Esophagus muscularis mucosa (tissue), 4 donors: ENCODE measurements around the gene ALDH1L2. TPM values are rescaled to one million over a fixed set of nuclear protein-coding genes. Genes with fewer than 3 reads are reported as not detected.

Experiments used
- DNase-seq: peaks from one replicate; pipeline ENCODE4 v3.0.0-alpha.2; 2017; ENCODE audit errors: extremely low spot score
- H3K27ac ChIP-seq, 4 donors: fragments of 200-600 bp; sonication (generic); replicated peaks in 1 of 4; 1 replicate in 3 of 4; 2 replicates in 1 of 4; pipeline ENCODE4 v1.5.1; 2016 to 2019; ENCODE audit warnings: mild to moderate bottlenecking in 1 of 4
- H3K27me3 ChIP-seq, 4 donors: fragments of 200-600 bp; sonication (generic); one replicate each; pipeline versions ENCODE4 v1.5.1 to v1.6.0; 2016 to 2019
- H3K36me3 ChIP-seq, 4 donors: fragments of 200-600 bp; sonication (generic); one replicate each; pipeline ENCODE4 v1.5.1; 2016 to 2019
- H3K4me1 ChIP-seq, 4 donors: fragments of 200-600 bp; sonication (generic); one replicate each; pipeline ENCODE4 v1.5.1; 2016 to 2019
- H3K4me3 ChIP-seq, 4 donors: fragments of 200-600 bp; sonication (generic); 1 replicate in 2 of 4; 2 replicates in 2 of 4; pipeline ENCODE4 v1.5.1; 2016 to 2019; ENCODE audit warnings: mild to moderate bottlenecking in 4 of 4, moderate library complexity in 1 of 4
- H3K9me3 ChIP-seq, 4 donors: fragments of 200-600 bp; sonication (generic); 1 replicate in 3 of 4; 2 replicates in 1 of 4; pipeline ENCODE4 v1.5.1; 2016 to 2019
- EP300 ChIP-seq: sonication (generic); formaldehyde crosslinking; IDR thresholded peaks from one replicate; pipeline ENCODE4 v1.6.1; 2017; ENCODE audit warnings: antibody characterized with exemption
- POLR2A ChIP-seq: fragments of 450-650 bp; IDR thresholded peaks from one replicate; pipeline ENCODE4 v1.6.1; 2017; ENCODE audit warnings: antibody characterized with exemption, moderate library complexity, mild to moderate bottlenecking, low read depth
- POLR2AphosphoS5 ChIP-seq, 2 donors: sonication (generic); formaldehyde crosslinking; IDR thresholded peaks; one replicate each; pipeline ENCODE4 v1.6.1; 2017; ENCODE audit warnings: antibody characterized with exemption in 2 of 2
- WGBS: methylation state at CpG from one replicate; pipeline ENCODE4 v1.1.5; 2018; 5-methylcytosine and 5-hydroxymethylcytosine counted together
- intact Hi-C: fragments of 100-400 bp; cut with DNase I; formaldehyde crosslinking; loops from one replicate; pipeline ENCODE4 v1.15.1; 2023
- total RNA-seq, 4 donors: library from RNA; depleted of rRNA; stranded (reverse); fragments of >200 nt; gene quantifications; one replicate each; pipeline versions ENCODE4 v1.1.0 to v1.2.1, GENCODE V29; 2016
- TF ChIP-seq, protein P1 (sequence below), 3 experiments: fragments of 200-600 bp in 2 of 3; fragments of 450-650 bp in 1 of 3; sonication (generic) in 2 of 3; IDR thresholded peaks; one replicate each; pipeline ENCODE4 v1.5.1; 2017 to 2019; ENCODE audit warnings: antibody characterized with exemption in 3 of 3, mild to moderate bottlenecking in 2 of 3, moderate library complexity in 1 of 3

ALDH1L2 gene
- total RNA-seq, 4 donors from 2014 or later: 2.3 to 10.4 (median 5.2) TPM

GRCh38 chr12:105104762-105105161 lies 20.5 kb upstream of the ALDH1L2 start:
- no peak overlapping the region for H3K27ac ChIP-seq
- no peaks in the 10 kb centered on the region for H3K36me3 ChIP-seq
- no peak for DNase-seq
- TF ChIP-seq POLR2A (no peak), POLR2AphosphoS5 (IDR thresholded peaks at IDR 0.05) (no peak), EP300 (no peak)
- TF ChIP-seq, protein P1, sequence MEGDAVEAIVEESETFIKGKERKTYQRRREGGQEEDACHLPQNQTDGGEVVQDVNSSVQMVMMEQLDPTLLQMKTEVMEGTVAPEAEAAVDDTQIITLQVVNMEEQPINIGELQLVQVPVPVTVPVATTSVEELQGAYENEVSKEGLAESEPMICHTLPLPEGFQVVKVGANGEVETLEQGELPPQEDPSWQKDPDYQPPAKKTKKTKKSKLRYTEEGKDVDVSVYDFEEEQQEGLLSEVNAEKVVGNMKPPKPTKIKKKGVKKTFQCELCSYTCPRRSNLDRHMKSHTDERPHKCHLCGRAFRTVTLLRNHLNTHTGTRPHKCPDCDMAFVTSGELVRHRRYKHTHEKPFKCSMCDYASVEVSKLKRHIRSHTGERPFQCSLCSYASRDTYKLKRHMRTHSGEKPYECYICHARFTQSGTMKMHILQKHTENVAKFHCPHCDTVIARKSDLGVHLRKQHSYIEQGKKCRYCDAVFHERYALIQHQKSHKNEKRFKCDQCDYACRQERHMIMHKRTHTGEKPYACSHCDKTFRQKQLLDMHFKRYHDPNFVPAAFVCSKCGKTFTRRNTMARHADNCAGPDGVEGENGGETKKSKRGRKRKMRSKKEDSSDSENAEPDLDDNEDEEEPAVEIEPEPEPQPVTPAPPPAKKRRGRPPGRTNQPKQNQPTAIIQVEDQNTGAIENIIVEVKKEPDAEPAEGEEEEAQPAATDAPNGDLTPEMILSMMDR (IDR thresholded peaks at IDR 0.05): no peak
- H3K4me1 ChIP-seq: peaks cover 1 to 18% (median 18%) of the 10 kb centered on the region in 4 donors
- WGBS: 91% methylated on average over 1 of the region's 1 CpG
- H3K9me3 ChIP-seq: no peaks in the 10 kb centered on the region
- intact Hi-C loops: no loop called here
- H3K4me3 ChIP-seq: no peak overlapping the region
- H3K27me3 ChIP-seq: no peaks in the 10 kb centered on the region

GRCh38 chr12:105102673-105103072 lies 18.4 kb upstream of the ALDH1L2 start:
- Histone ChIP-seq H3K4me3 (no peak overlapping the region), H3K4me1 (peaks cover 0 to 5% (median 4%) of the 10 kb centered on the region in 4 donors), H3K9me3 (no peaks in the 10 kb centered on the region), H3K27ac (no peak overlapping the region), H3K27me3 (no peaks in the 10 kb centered on the region), H3K36me3 (no peaks in the 10 kb centered on the region)
- intact Hi-C loops: no loop called here
- TF ChIP-seq, protein P1 (IDR thresholded peaks at IDR 0.05): no peak
- TF ChIP-seq POLR2A: no peak
- TF ChIP-seq EP300: no peak
- no peak for TF ChIP-seq POLR2AphosphoS5 (IDR thresholded peaks at IDR 0.05)
- DNase-seq: no peak

DNA sequence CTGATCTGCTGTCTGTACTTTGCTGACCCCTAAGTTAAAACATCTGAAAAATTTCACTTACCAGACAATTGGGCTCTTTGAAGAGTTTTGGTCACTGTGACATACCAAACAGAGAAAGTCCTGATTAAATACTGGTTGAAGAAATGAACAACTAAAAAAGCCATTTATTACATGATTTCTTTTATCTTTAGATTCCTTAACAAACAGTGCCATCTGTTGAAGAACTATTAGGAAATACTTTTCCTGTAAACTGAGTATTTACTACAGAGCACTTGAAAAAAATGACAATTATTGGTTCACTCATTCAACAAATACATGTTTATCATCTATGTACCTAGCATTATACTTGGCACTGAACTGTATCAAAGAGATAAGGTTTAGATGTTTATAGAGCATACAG lies 16.7 kb upstream of the ALDH1L2 start:
- H3K4me3 ChIP-seq: no peak overlapping the region
- no peaks in the 10 kb centered on the region for H3K36me3 ChIP-seq
- H3K4me1 ChIP-seq: no peaks in the 10 kb centered on the region
- H3K27ac ChIP-seq: no peak overlapping the region
- no peak for DNase-seq
- intact Hi-C loops: no loop called here
- no peaks in the 10 kb centered on the region for H3K9me3 ChIP-seq
- H3K27me3 ChIP-seq: no peaks in the 10 kb centered on the region
- TF ChIP-seq, protein P1 (IDR thresholded peaks at IDR 0.05): no peak
- no peak for TF ChIP-seq POLR2A
- TF ChIP-seq POLR2AphosphoS5 (IDR thresholded peaks at IDR 0.05): no peak
- no peak for TF ChIP-seq EP300

- 92% methylated on average over 7 of the region's 7 CpGs for WGBS
- Histone ChIP-seq H3K4me1 (no peaks in the 10 kb centered on the region), H3K27me3 (no peaks in the 10 kb centered on the region), H3K36me3 (no peaks in the 10 kb centered on the region), H3K27ac (no peak overlapping the region), H3K4me3 (no peak overlapping the region), H3K9me3 (peaks cover 0 to 3% (median 1%) of the 10 kb centered on the region in 4 donors)
- TF ChIP-seq POLR2AphosphoS5 (IDR thresholded peaks at IDR 0.05): no peak
- TF ChIP-seq, protein P1 (IDR thresholded peaks at IDR 0.05): no peak
- TF ChIP-seq EP300: no peak
- no peak for TF ChIP-seq POLR2A
- DNase-seq: no peak
- intact Hi-C loops: no loop called here
These were observed 16.1 kb upstream of the ALDH1L2 start for GRCh38 chr12:105100207-105100985.
